ENCODE data around the gene MORC1. TPM values are rescaled to one million over a fixed set of nuclear protein-coding genes. Genes with fewer than 3 reads are reported as not detected.

Gene MORC1
- total RNA-seq, 6 experiments from 2014 or later, result 0.07 to 0.16 (median 0.14) TPM; not detected in 2

DNA sequence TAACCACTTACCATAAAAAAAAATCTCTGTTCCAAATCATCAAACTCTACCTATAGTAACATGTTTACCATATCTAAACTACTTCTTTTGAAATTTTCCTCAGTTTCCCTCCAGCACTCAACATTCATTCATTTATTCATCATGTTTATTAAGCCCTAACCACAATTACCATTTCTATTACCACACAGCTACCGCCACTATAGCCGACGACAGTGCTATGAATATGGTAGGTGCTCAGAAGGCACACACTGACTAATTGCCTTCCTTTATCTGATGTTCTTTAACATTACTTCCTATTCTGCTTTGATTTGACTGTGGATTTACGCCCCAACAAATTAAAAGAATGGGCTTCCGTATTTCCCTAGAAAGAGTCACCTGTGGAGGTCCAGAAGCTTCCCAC is 208.1 kb downstream of the MORC1 start:
- intact Hi-C loops (cut with DNase I), result loop anchor here in 1 of 2 donors (10.0 kb wide), 1 partner anchor 245 kb away; no protein-coding TSS in a partner anchor
- H3K4me1 ChIP-seq, result no peaks in the 10 kb centered on the region
- no peak for ATAC-seq
- TF ChIP-seq, protein P1, sequence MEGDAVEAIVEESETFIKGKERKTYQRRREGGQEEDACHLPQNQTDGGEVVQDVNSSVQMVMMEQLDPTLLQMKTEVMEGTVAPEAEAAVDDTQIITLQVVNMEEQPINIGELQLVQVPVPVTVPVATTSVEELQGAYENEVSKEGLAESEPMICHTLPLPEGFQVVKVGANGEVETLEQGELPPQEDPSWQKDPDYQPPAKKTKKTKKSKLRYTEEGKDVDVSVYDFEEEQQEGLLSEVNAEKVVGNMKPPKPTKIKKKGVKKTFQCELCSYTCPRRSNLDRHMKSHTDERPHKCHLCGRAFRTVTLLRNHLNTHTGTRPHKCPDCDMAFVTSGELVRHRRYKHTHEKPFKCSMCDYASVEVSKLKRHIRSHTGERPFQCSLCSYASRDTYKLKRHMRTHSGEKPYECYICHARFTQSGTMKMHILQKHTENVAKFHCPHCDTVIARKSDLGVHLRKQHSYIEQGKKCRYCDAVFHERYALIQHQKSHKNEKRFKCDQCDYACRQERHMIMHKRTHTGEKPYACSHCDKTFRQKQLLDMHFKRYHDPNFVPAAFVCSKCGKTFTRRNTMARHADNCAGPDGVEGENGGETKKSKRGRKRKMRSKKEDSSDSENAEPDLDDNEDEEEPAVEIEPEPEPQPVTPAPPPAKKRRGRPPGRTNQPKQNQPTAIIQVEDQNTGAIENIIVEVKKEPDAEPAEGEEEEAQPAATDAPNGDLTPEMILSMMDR (IDR thresholded peaks at IDR 0.05), result no peak
- no peak for TF ChIP-seq POLR2A (IDR thresholded peaks at IDR 0.05)
- no peak overlapping the region for H3K27ac ChIP-seq
- 94% methylated on average over 3 of the region's 5 CpGs for WGBS (ENCODE audit: insufficient coverage, low coverage, low lambda C conversion rate, missing lambda C conversion rate)
- DNase-seq, result no peak
- H3K27me3 ChIP-seq, result no peaks in the 10 kb centered on the region
- no peaks in the 10 kb centered on the region for H3K9me3 ChIP-seq
- no peak overlapping the region for H3K4me3 ChIP-seq
- no peaks in the 10 kb centered on the region for H3K36me3 ChIP-seq

Small RNAs within 50 kb of the gene (small RNA-seq; reads per million reads assigned to genes)
- gene RF00012, result 0 reads per million in 2 experiments

Other genes with a start within 250 kb of the MORC1 start
- gene GUCA1C, start 164.3 kb downstream of the MORC1 start, total RNA-seq, result not detected
- gene C3orf85, start 18.6 kb upstream of the MORC1 start, total RNA-seq, result 10 to 100 TPM in 3 of 6 experiments, 1 to 10 TPM in 3; 3.3 to 12.6 (median 9.5) TPM
- gene DPPA2, start 198.4 kb upstream of the MORC1 start, total RNA-seq, result not detected
- gene DPPA4, start 219.4 kb upstream of the MORC1 start, total RNA-seq, result 1 to 10 TPM in 1 of 6 experiments, under 1 TPM in 3, not detected in 2; 0.39 to 1.3 (median 0.65) TPM